Prostate gland (tissue), 2 donors: Measurements from ENCODE around the gene GSE1. TPM values are rescaled to one million over a fixed set of nuclear protein-coding genes. Genes with fewer than 3 reads are reported as not detected.
"Not testable (repeated sequence)": the region's sequence is repeated elsewhere in the genome, so short reads cannot be mapped to it uniquely, and the experiment has no call there.

Experiments used
- DNase-seq: peaks from one replicate; pipeline ENCODE4 v3.0.0-alpha.2; 2019; ENCODE audit warnings: low spot score
- H3K27ac ChIP-seq, 2 donors: fragments of 200-600 bp; sonication (generic); 2 replicates each; pipeline ENCODE4 v1.5.1; 2017 to 2019
- H3K27me3 ChIP-seq: fragments of 200-600 bp; sonication (generic); replicated peaks from 2 replicates; pipeline ENCODE4 v1.5.1; 2019; ENCODE audit not compliant: insufficient read depth
- H3K36me3 ChIP-seq, 2 donors: fragments of 200-600 bp; sonication (generic); 1 replicate in 1 of 2; 2 replicates in 1 of 2; pipeline versions ENCODE4 v1.5.1 to v1.8.1; 2017 to 2019
- H3K4me1 ChIP-seq: fragments of 200-600 bp; sonication (generic); replicated peaks from 2 replicates; pipeline ENCODE4 v1.5.1; 2019
- H3K4me3 ChIP-seq, 2 donors: fragments of 200-600 bp; sonication (generic); 2 replicates each; pipeline ENCODE4 v1.5.1; 2017 to 2019
- H3K9me3 ChIP-seq: fragments of 200-600 bp; sonication (generic); 2 replicates; pipeline ENCODE4 v1.5.1; 2017
- POLR2A ChIP-seq: fragments of 450-650 bp; IDR thresholded peaks from one replicate; pipeline ENCODE4 v1.6.1; 2016; ENCODE audit warnings: antibody characterized with exemption, mild to moderate bottlenecking
- POLR2AphosphoS5 ChIP-seq: sonication (generic); formaldehyde crosslinking; IDR thresholded peaks from one replicate; pipeline ENCODE4 v1.6.1; 2017; ENCODE audit warnings: antibody characterized with exemption
- WGBS: methylation state at CpG from one replicate; pipeline ENCODE4 v1.1.5; 2018; 5-methylcytosine and 5-hydroxymethylcytosine counted together
- intact Hi-C: fragments of 100-400 bp; cut with DNase I; formaldehyde crosslinking; loops from one replicate; pipeline ENCODE4 v1.14.2; 2022
- total RNA-seq, 2 donors: library from RNA; depleted of rRNA; stranded (reverse); fragments of >200 nt; gene quantifications; one replicate each; pipeline ENCODE4 v1.1.0, GENCODE V29; 2016
- TF ChIP-seq, protein P1 (sequence below), 4 experiments: fragments of 200-600 bp in 2 of 4; fragments of 450-650 bp in 2 of 4; sonication (generic) in 2 of 4; IDR thresholded peaks; 1 replicate in 3 of 4; 2 replicates in 1 of 4; pipeline ENCODE4 v1.5.1; 2016 to 2019; ENCODE audit warnings: antibody characterized with exemption in 4 of 4, mild to moderate bottlenecking in 2 of 4, moderate library complexity in 2 of 4

GSE1 gene
- total RNA-seq, 2 donors from 2014 or later: 41.4 to 146 TPM

DNA sequence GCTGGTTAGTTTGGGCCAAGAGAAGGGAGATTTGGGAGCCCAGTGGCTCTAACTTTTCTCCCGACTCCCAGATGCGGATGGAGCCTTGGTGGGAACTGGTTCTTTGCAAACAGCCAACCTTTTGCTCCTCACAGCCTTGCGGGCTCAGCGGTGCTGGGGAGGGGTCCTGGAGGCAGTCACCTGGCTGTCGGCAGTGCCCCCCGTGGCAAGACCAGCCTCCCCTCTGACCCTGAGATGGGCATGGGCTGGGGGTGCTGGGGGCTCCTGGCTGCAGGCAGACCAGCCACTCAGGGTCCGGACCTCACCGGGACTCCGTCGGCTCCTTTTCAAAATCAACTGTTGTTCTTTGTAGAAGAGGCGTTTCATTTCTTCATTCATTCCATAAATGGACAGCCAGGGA is 21.7 kb upstream of the GSE1 start:
- Histone ChIP-seq H3K4me3 (no peak overlapping the region), H3K9me3 (no peaks in the 10 kb centered on the region), H3K36me3 (no peaks in the 10 kb centered on the region), H3K27me3 (no peaks in the 10 kb centered on the region), H3K4me1 (no peaks in the 10 kb centered on the region), H3K27ac (no peak overlapping the region)
- DNase-seq: no peak
- TF ChIP-seq, protein P1, sequence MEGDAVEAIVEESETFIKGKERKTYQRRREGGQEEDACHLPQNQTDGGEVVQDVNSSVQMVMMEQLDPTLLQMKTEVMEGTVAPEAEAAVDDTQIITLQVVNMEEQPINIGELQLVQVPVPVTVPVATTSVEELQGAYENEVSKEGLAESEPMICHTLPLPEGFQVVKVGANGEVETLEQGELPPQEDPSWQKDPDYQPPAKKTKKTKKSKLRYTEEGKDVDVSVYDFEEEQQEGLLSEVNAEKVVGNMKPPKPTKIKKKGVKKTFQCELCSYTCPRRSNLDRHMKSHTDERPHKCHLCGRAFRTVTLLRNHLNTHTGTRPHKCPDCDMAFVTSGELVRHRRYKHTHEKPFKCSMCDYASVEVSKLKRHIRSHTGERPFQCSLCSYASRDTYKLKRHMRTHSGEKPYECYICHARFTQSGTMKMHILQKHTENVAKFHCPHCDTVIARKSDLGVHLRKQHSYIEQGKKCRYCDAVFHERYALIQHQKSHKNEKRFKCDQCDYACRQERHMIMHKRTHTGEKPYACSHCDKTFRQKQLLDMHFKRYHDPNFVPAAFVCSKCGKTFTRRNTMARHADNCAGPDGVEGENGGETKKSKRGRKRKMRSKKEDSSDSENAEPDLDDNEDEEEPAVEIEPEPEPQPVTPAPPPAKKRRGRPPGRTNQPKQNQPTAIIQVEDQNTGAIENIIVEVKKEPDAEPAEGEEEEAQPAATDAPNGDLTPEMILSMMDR (IDR thresholded peaks at IDR 0.05): no peak
- TF ChIP-seq POLR2A (no peak), POLR2AphosphoS5 (no peak)
- 91% methylated on average over 11 of the region's 11 CpGs for WGBS
- intact Hi-C loops: no loop called here

DNA sequence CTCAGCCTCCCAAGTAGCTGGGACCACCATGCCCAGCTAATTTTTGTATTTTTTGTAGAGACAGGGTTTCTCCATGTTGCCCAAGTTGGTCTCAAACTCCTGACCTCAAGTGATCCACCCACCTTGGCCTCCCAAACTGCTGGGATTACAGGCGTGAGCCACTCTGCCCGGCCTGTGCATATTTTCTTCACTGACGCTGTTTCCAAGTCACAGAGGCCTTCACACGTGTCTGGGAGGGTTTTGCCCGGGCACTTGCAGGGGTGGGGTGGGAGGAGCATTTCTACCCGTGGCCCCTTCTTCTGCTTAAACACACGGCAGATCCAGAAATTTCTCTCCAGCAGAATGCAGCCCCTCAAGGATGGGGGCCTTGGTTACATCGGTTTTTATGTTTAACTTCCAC is 20.8 kb upstream of the GSE1 start:
- H3K36me3 ChIP-seq, DNase-seq, H3K4me1 ChIP-seq, H3K27ac ChIP-seq, intact Hi-C loops, H3K4me3 ChIP-seq, H3K9me3 ChIP-seq, H3K27me3 ChIP-seq: not testable (repeated sequence)
- 64% methylated on average over 8 of the region's 8 CpGs for WGBS

- Histone ChIP-seq H3K36me3 (no peaks in the 10 kb centered on the region), H3K27ac (no peak overlapping the region), H3K27me3 (no peaks in the 10 kb centered on the region), H3K4me1 (no peaks in the 10 kb centered on the region), H3K9me3 (no peaks in the 10 kb centered on the region), H3K4me3 (no peak overlapping the region)
- no peak for DNase-seq
- intact Hi-C loops: no loop called here
- 74% methylated on average over 11 of the region's 12 CpGs for WGBS
- TF ChIP-seq, protein P1 (IDR thresholded peaks at IDR 0.05): no peak
- no peak for TF ChIP-seq POLR2A
- TF ChIP-seq POLR2AphosphoS5: no peak
Observed at GRCh38 chr16:85592700-85593493, 20.2 kb upstream of the GSE1 start.

GRCh38 chr16:85593494-85594221 is 19.5 kb upstream of the GSE1 start:
- H3K27me3 ChIP-seq: no peaks in the 10 kb centered on the region
- 55% methylated on average over 17 of the region's 21 CpGs for WGBS
- H3K4me3 ChIP-seq: no peak overlapping the region
- DNase-seq: no peak
- H3K4me1 ChIP-seq: no peaks in the 10 kb centered on the region
- intact Hi-C loops: no loop called here
- H3K9me3 ChIP-seq: no peaks in the 10 kb centered on the region
- TF ChIP-seq, protein P1 (IDR thresholded peaks at IDR 0.05): no peak
- TF ChIP-seq POLR2AphosphoS5 (no peak), POLR2A (no peak)
- H3K27ac ChIP-seq: no peak overlapping the region
- H3K36me3 ChIP-seq: no peaks in the 10 kb centered on the region

GRCh38 chr16:85594273-85594977 is 18.7 kb upstream of the GSE1 start:
- no peaks in the 10 kb centered on the region for H3K4me1 ChIP-seq
- intact Hi-C loops: no loop called here
- H3K9me3 ChIP-seq: no peaks in the 10 kb centered on the region

More at GRCh38 chr16:85594273-85594977, 18.7 kb upstream of the GSE1 start:
- H3K27ac ChIP-seq: no peak overlapping the region
- H3K36me3 ChIP-seq: no peaks in the 10 kb centered on the region
- 86% methylated on average over 23 of the region's 24 CpGs for whole genome bisulfite sequencing
- no peak for DNase-seq
- H3K4me3 ChIP-seq: no peak overlapping the region
- H3K27me3 ChIP-seq: no peaks in the 10 kb centered on the region
- no peak for TF ChIP-seq POLR2AphosphoS5
- TF ChIP-seq, protein P1 (IDR thresholded peaks at IDR 0.05): no peak
- TF ChIP-seq POLR2A: no peak
